A673 (cell line): ENCODE results near the gene PPP2R5B. TPM values are rescaled to one million over a fixed set of nuclear protein-coding genes. Genes with fewer than 3 reads are reported as not detected.

Experiments used
- BruUV-seq: library from RNA; stranded (reverse); fragments of 400-500 nt; replicated peaks from 2 replicates; lab custom pipeline; 2021; lab: Mats Ljungman, UMichigan
- CTCF ChIA-PET: fragments of 300-600 bp; sonication (Branson Sonifier 250); formaldehyde crosslinking; loops from one replicate; lab custom pipeline; 2022; ENCODE audit warnings: antibody characterized with exemption; lab: Charles Lee
- POLR2A ChIA-PET: fragments of 300-600 bp; sonication (Branson Sonifier 250); formaldehyde crosslinking; loops from one replicate; lab custom pipeline; 2022; ENCODE audit warnings: antibody characterized with exemption; ENCODE audit not compliant: low non-redundant PET; lab: Charles Lee
- DNase-seq: peaks from one replicate; pipeline ENCODE4 v3.0.0-alpha.2; 2015; ENCODE audit warnings: low spot score
- H3K27ac ChIP-seq: fragments of 200-600 bp; sonication (generic); 2 replicates; pipeline ENCODE4 v1.5.1; 2016; ENCODE audit warnings: mixed run types, low read depth, mild to moderate bottlenecking, mixed read lengths, antibody characterized with exemption, low read length; ENCODE audit not compliant: poor library complexity, severe bottlenecking
- H3K27me3 ChIP-seq: fragments of 200-600 bp; sonication (generic); replicated peaks from 2 replicates; pipeline ENCODE4 v1.6.1; 2017; ENCODE audit warnings: mixed run types, low read depth, mild to moderate bottlenecking, mixed read lengths, antibody characterized with exemption, low read length; ENCODE audit not compliant: insufficient read depth, poor library complexity
- H3K36me3 ChIP-seq: fragments of 200-600 bp; sonication (generic); 2 replicates; pipeline ENCODE4 v1.6.1; 2016; ENCODE audit warnings: mixed run types, mild to moderate bottlenecking, mixed read lengths, antibody characterized with exemption, low read length; ENCODE audit not compliant: insufficient read depth, poor library complexity, severe bottlenecking
- H3K4me1 ChIP-seq: fragments of 200-600 bp; sonication (generic); 2 replicates; pipeline ENCODE4 v1.6.1; 2017; ENCODE audit warnings: mixed run types, mild to moderate bottlenecking, mixed read lengths, antibody characterized with exemption, low read length; ENCODE audit not compliant: insufficient read depth, poor library complexity, severe bottlenecking
- H3K4me3 ChIP-seq: fragments of 200-600 bp; sonication (generic); 2 replicates; pipeline ENCODE4 v1.5.1; 2016; ENCODE audit warnings: low read depth, mixed run types, mild to moderate bottlenecking, mixed read lengths, low read length; ENCODE audit not compliant: poor library complexity, severe bottlenecking
- H3K9me3 ChIP-seq: fragments of 200-600 bp; sonication (generic); 2 replicates; pipeline ENCODE4 v1.6.1; 2016; ENCODE audit warnings: mixed run types, low read depth, mild to moderate bottlenecking, mixed read lengths, antibody characterized with exemption, low read length; ENCODE audit not compliant: poor library complexity, severe bottlenecking
- CTCF ChIP-seq: fragments of 300-800, 200-600 bp; sonication (generic); conservative IDR thresholded peaks from 2 replicates; pipeline ENCODE4 v1.5.1; 2017; ENCODE audit warnings: low read depth, mild to moderate bottlenecking, antibody characterized with exemption, low read length, moderate library complexity, mixed read lengths
- EZH2 ChIP-seq: fragments of 200-600 bp; sonication (generic); IDR thresholded peaks from 2 replicates; pipeline ENCODE4 v1.6.1; 2017; ENCODE audit warnings: borderline replicate concordance, low read depth, mild to moderate bottlenecking, mixed read lengths, antibody characterized with exemption, low read length; ENCODE audit not compliant: poor library complexity, severe bottlenecking
- intact Hi-C: fragments of 100-400 bp; cut with micrococcal nuclease; formaldehyde crosslinking; loops from one replicate; pipeline ENCODE4 v1.10.0; 2022; ENCODE audit not compliant: unreplicated experiment
- total RNA-seq: library from RNA; stranded (reverse); gene quantifications from 2 replicates; pipeline ENCODE4 v1.2.3, GENCODE V29; 2021

The PPP2R5B gene
- total RNA-seq, 1 experiment from 2014 or later: 16.1 TPM

- TF ChIP-seq CTCF: no peak
- no peak for TF ChIP-seq EZH2
- Histone ChIP-seq H3K27ac (no peak overlapping the region), H3K9me3 (no peaks in the 10 kb centered on the region), H3K4me3 (no peak overlapping the region), H3K27me3 (no peaks in the 10 kb centered on the region), H3K4me1 (peaks cover 17% of the 10 kb centered on the region), H3K36me3 (no peaks in the 10 kb centered on the region)
- POLR2A ChIA-PET: no interaction called here
- no TSS peak for BruUV-seq
- CTCF ChIA-PET: interaction anchor here (0.6 kb wide), 1 partner anchor 96 kb away, joined by 3 read pairs; no protein-coding TSS in a partner anchor
- DNase-seq: no peak
- intact Hi-C loops: no loop called here
These were observed 44.1 kb upstream of the PPP2R5B start for GRCh38 chr11:64880240-64881001.

- no peak overlapping the region for H3K4me3 ChIP-seq
- DNase-seq: no peak
- ChIA-PET POLR2A (no interaction called here), CTCF (interaction anchor here (0.5 kb wide), 1 partner anchor 10 kb away, joined by 3 read pairs; no protein-coding TSS in a partner anchor)
- peaks cover 16% of the 10 kb centered on the region for H3K4me1 ChIP-seq
- no peaks in the 10 kb centered on the region for H3K36me3 ChIP-seq
- intact Hi-C loops: no loop called here
- no peaks in the 10 kb centered on the region for H3K27me3 ChIP-seq
- no peak overlapping the region for H3K27ac ChIP-seq
- no TSS peak for BruUV-seq
- TF ChIP-seq CTCF (no peak), EZH2 (no peak)
- H3K9me3 ChIP-seq: no peaks in the 10 kb centered on the region
These were observed 43.0 kb upstream of the PPP2R5B start for GRCh38 chr11:64881476-64881875.

GRCh38 chr11:64882243-64882642 is 42.2 kb upstream of the PPP2R5B start:
- no peaks in the 10 kb centered on the region for H3K9me3 ChIP-seq
- BruUV-seq: no TSS peak
- no peak for TF ChIP-seq EZH2
- no peak for TF ChIP-seq CTCF
- no peaks in the 10 kb centered on the region for H3K36me3 ChIP-seq
- DNase-seq: no peak
- peaks cover 9% of the 10 kb centered on the region for H3K4me1 ChIP-seq
- CTCF ChIA-PET: no interaction called here
- intact Hi-C loops: no loop called here
- no peak overlapping the region for H3K4me3 ChIP-seq
- no peak overlapping the region for H3K27ac ChIP-seq
- POLR2A ChIA-PET: interaction anchor here (0.7 kb wide), 1 partner anchor 14 kb away, joined by 4 read pairs; no protein-coding TSS in a partner anchor
- no peaks in the 10 kb centered on the region for H3K27me3 ChIP-seq
